SK-N-SH (cell line): ENCODE data around the gene VCAN. TPM values are rescaled to one million over a fixed set of nuclear protein-coding genes. Genes with fewer than 3 reads are reported as not detected.

Source experiments
- CTCF ChIA-PET: fragments of 300-600, 350-600 bp; formaldehyde crosslinking; extraction: SDS; loops from one replicate; lab custom pipeline; 2021; lab: Yijun Ruan, JAX
- POLR2A ChIA-PET: fragments of 350-600 bp; sonication (Branson Sonifier 250); formaldehyde crosslinking; extraction: SDS; loops from one replicate; lab custom pipeline; 2020; ENCODE audit warnings: antibody characterized with exemption, inconsistent platforms; lab: Yijun Ruan, JAX
- DNase-seq: peaks from one replicate; pipeline ENCODE4 v3.0.0; 2012
- H2AFZ ChIP-seq: fragments of 200-600 bp; sonication (generic); 2 replicates; pipeline ENCODE4 v1.8.1; 2016; ENCODE audit warnings: antibody characterized with exemption, mild to moderate bottlenecking, low read depth
- H3F3A ChIP-seq: fragments of 200-600 bp; sonication (generic); replicated peaks from 2 replicates; pipeline ENCODE3; 2016; ENCODE audit warnings: antibody characterized with exemption, mild to moderate bottlenecking; ENCODE audit not compliant: insufficient read depth
- H3K27ac ChIP-seq, 2 experiments: fragments of 200-500 bp in 1 of 2; fragments of 200-600 bp in 1 of 2; sonication (Bioruptor generic) in 1 of 2; sonication (generic), shearing (Covaris generic) in 1 of 2; 2 replicates each; pipeline versions ENCODE4 v1.5.1 to v1.6.1; 2014 to 2016; ENCODE audit warnings: low read depth in 2 of 2, inconsistent platforms in 1 of 2, low read length in 1 of 2, mild to moderate bottlenecking in 1 of 2, mixed read lengths in 1 of 2
- H3K27me3 ChIP-seq: fragments of 200-600 bp; sonication (generic), shearing (Covaris generic); 2 replicates; pipeline ENCODE4 v1.6.1; 2016; ENCODE audit warnings: mixed run types; ENCODE audit not compliant: insufficient read depth
- H3K36me3 ChIP-seq, 2 experiments: fragments of 200-500 bp in 1 of 2; fragments of 200-600 bp in 1 of 2; sonication (Bioruptor generic) in 1 of 2; sonication (generic) in 1 of 2; replicated peaks in 1 of 2; 2 replicates each; pipeline versions ENCODE3 to v1.5.1; 2014 to 2016; ENCODE audit warnings: low read length in 1 of 2, mild to moderate bottlenecking in 1 of 2; ENCODE audit not compliant: insufficient read depth in 2 of 2, control insufficient read depth in 1 of 2
- H3K4me1 ChIP-seq, 2 experiments: fragments of 200-500 bp in 1 of 2; fragments of 200-600 bp in 1 of 2; sonication (Bioruptor generic) in 1 of 2; sonication (generic), shearing (Covaris generic) in 1 of 2; 2 replicates each; pipeline versions ENCODE4 v1.5.1 to v1.6.1; 2014 to 2016; ENCODE audit warnings: low read depth in 1 of 2, low read length in 1 of 2, mixed run types in 1 of 2; ENCODE audit not compliant: insufficient read depth in 2 of 2, control insufficient read depth in 1 of 2
- H3K4me2 ChIP-seq: fragments of 200-600 bp; sonication (generic), shearing (Covaris generic); 2 replicates; pipeline ENCODE4 v1.6.1; 2017; ENCODE audit warnings: mixed run types
- H3K4me3 ChIP-seq, 2 experiments: fragments of 200-500 bp in 1 of 2; fragments of 200-600 bp in 1 of 2; sonication (Bioruptor generic) in 1 of 2; sonication (generic), shearing (Covaris generic) in 1 of 2; 2 replicates each; pipeline versions ENCODE4 v1.5.1 to v1.8.1; 2014 to 2016; ENCODE audit warnings: low read depth in 2 of 2, inconsistent platforms in 1 of 2, low read length in 1 of 2, mild to moderate bottlenecking in 1 of 2, mixed read lengths in 1 of 2, moderate library complexity in 1 of 2
- H3K79me2 ChIP-seq: fragments of 200-600 bp; sonication (generic); 2 replicates; pipeline ENCODE4 v1.8.1; 2017; ENCODE audit warnings: mild to moderate bottlenecking; ENCODE audit not compliant: insufficient read depth
- H3K9ac ChIP-seq: fragments of 200-600 bp; sonication (generic); 2 replicates; pipeline ENCODE4 v1.6.1; 2017; ENCODE audit warnings: mixed run types
- H3K9me2 ChIP-seq: fragments of 200-600 bp; sonication (generic); 2 replicates; pipeline ENCODE4 v1.6.1; 2017; ENCODE audit warnings: mixed run types
- H3K9me3 ChIP-seq: fragments of 200-600 bp; sonication (generic); 2 replicates; pipeline ENCODE4 v1.6.1; 2017; ENCODE audit warnings: mixed run types, mild to moderate bottlenecking, moderate library complexity
- H4K20me1 ChIP-seq: fragments of 200-600 bp; sonication (generic); 2 replicates; pipeline ENCODE4 v1.6.1; 2017; ENCODE audit warnings: mild to moderate bottlenecking, mixed run types; ENCODE audit not compliant: insufficient read depth
- CHD2 ChIP-seq: fragments of 150-350 bp; IDR thresholded peaks from 2 replicates; pipeline ENCODE4 v1.6.1; 2018; ENCODE audit warnings: low read length; ENCODE audit not compliant: partially characterized antibody
- ELF1 ChIP-seq: IDR thresholded peaks from 2 replicates; pipeline ENCODE4 v1.4.0; 2012
- EZH2phosphoT487 ChIP-seq: fragments of 200-600 bp; sonication (generic); IDR thresholded peaks from 2 replicates; pipeline ENCODE4 v1.6.1; 2017; ENCODE audit warnings: low read depth, mixed run types, mild to moderate bottlenecking, antibody characterized with exemption, moderate library complexity, borderline replicate concordance
- FOSL2 ChIP-seq: IDR thresholded peaks from 2 replicates; pipeline ENCODE4 v1.4.0; 2012; ENCODE audit warnings: low read depth, mild to moderate bottlenecking, moderate library complexity, borderline replicate concordance
- GABPA ChIP-seq: IDR thresholded peaks from 2 replicates; pipeline ENCODE4 v1.4.0; 2012; ENCODE audit warnings: low read depth, mild to moderate bottlenecking
- JUND ChIP-seq: IDR thresholded peaks from 2 replicates; pipeline ENCODE4 v1.4.0; 2012
- POLR2AphosphoS5 ChIP-seq: IDR thresholded peaks from 2 replicates; pipeline ENCODE4 v1.6.1; 2012; ENCODE audit warnings: low read depth, low read length
- RCOR1 ChIP-seq: fragments of 150-350 bp; IDR thresholded peaks from 2 replicates; pipeline ENCODE4 v1.6.1; 2017; ENCODE audit warnings: antibody characterized with exemption, low read length
- SIN3A ChIP-seq: IDR thresholded peaks from 2 replicates; pipeline ENCODE4 v1.6.1; 2012; ENCODE audit warnings: low read depth, mild to moderate bottlenecking, low read length, moderate library complexity, borderline replicate concordance
- SMC3 ChIP-seq: IDR thresholded peaks from 2 replicates; pipeline ENCODE4 v1.6.1; 2012; ENCODE audit warnings: low read depth, low read length, improper control_type of control experiment
- TAF1 ChIP-seq: IDR thresholded peaks from 2 replicates; pipeline ENCODE4 v1.6.1; 2012; ENCODE audit warnings: low read depth, mild to moderate bottlenecking, low read length, moderate library complexity, borderline replicate concordance
- TCF12 ChIP-seq: IDR thresholded peaks from 2 replicates; pipeline ENCODE4 v1.4.0; 2012
- YY1 ChIP-seq: IDR thresholded peaks from 2 replicates; pipeline ENCODE4 v1.4.0; 2012; ENCODE audit warnings: low read depth, mild to moderate bottlenecking
- WGBS: methylation state at CpG from one replicate; pipeline ENCODE4 v1.1.6; 2017; ENCODE audit warnings: low lambda C conversion rate; 5-methylcytosine and 5-hydroxymethylcytosine counted together
- polyA plus RNA-seq, 3 experiments: library from polyadenylated mRNA; depleted of rRNA; stranded (reverse); fragments of >200 nt; gene quantifications; 2 replicates each; pipeline ENCODE4 v1.2.3, GENCODE V29; 2012
- TF ChIP-seq, protein P1 (sequence below): IDR thresholded peaks from 2 replicates; pipeline ENCODE4; 2012
- TF ChIP-seq, protein P2 (sequence below): IDR thresholded peaks from 2 replicates; pipeline ENCODE4 v1.6.1; 2012; ENCODE audit warnings: mild to moderate bottlenecking, low read depth, low read length, moderate library complexity

VCAN gene
- polyA plus RNA-seq, 1 of the 3 experiments (the other 2 are of a cell fraction), result 142 TPM

DNA sequence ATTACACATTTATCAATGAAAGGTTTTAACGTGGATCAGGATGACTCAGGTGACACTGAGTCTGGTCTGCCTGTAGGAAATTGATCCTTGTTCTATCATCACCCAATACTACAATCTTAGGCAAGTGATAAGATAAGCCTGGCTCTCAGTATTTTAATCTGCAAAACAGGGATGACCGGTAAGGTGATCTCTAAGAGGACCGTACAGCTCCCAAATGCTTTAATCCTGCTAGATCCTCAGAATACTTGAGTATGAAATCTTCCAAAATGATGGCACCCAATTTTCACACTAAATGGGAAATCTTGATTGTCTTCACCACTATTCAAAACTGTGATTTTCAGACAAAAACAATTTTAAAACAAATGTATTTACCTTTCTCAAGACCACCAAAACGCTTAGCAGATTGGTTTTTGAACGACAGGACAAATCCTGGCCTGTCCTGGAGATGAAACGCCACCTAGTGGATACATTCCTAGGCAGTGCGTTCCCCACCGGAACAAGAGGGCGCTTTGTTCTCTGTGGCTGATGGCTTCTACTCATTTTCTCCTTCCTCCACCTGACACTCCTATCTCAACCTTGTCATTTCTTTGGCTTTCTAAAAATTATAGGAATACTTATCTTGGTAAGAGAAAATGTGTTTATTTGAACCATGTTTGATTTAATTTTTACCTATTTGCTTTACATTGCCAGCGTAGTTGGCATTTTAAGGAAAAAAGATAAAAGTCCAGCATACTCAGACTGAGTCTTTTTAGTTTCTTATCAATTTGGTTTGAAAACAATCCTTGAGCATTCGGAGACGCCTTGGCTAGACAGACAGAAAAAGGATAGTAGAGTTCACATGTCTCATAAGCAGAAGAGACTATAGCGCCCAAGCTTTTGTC is 41.2 kb upstream of the VCAN start (continued):
- no peak for TF ChIP-seq EZH2phosphoT487

DNA sequence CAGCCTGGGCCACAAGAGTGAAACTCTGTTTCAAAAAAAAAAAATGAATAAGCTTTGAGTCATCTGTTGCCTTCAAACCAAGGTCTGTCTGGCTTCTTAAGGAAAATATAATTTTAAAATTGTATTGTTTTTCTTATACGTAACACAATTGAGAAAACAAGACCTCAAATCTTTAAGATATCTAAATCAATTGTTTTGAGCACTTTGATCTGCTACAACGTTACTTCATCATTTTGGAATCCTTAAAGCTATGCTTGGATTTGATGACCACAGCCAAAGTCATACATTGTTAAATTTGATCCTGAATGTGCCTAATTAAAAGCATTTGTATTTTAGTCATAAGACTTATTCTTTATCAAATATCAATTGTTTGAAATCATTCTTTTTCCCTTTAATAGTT is 37.7 kb upstream of the VCAN start:
- ChIA-PET CTCF (no interaction called here), POLR2A (no interaction called here)
- WGBS, result 31% methylated on average over 2 of the region's 2 CpGs
- Histone ChIP-seq H3K9me3 (no peaks in the 10 kb centered on the region), H3K4me3 (no peak overlapping the region), H3K9ac (no peak overlapping the region), H3K9me2 (no peaks in the 10 kb centered on the region), H3K36me3 (no peaks in the 10 kb centered on the region), H3K27ac (peak overlapping the region in 1 of 2 experiments; percentile 10; a peak in 1 of 4 replicates), H3K27me3 (no peaks in the 10 kb centered on the region), H3F3A (no peaks in the 10 kb centered on the region), H3K4me1 (no peaks in the 10 kb centered on the region), H3K4me2 (no peak overlapping the region), H3K79me2 (no peaks in the 10 kb centered on the region), H2AFZ (no peak overlapping the region), H4K20me1 (no peaks in the 10 kb centered on the region)
- TF ChIP-seq YY1, result no peak
- TF ChIP-seq JUND, result 0 out of 2 replicates have a peak, but pooled peaks have one; percentile 10
- no peak for TF ChIP-seq SIN3A
- no peak for TF ChIP-seq ELF1
- no peak for TF ChIP-seq TAF1
- peak; percentile 7; the same call in 1 of the 2 replicates for TF ChIP-seq FOSL2
- TF ChIP-seq TCF12, result peak; percentile 69
- no peak for TF ChIP-seq CHD2
- TF ChIP-seq, protein P1, sequence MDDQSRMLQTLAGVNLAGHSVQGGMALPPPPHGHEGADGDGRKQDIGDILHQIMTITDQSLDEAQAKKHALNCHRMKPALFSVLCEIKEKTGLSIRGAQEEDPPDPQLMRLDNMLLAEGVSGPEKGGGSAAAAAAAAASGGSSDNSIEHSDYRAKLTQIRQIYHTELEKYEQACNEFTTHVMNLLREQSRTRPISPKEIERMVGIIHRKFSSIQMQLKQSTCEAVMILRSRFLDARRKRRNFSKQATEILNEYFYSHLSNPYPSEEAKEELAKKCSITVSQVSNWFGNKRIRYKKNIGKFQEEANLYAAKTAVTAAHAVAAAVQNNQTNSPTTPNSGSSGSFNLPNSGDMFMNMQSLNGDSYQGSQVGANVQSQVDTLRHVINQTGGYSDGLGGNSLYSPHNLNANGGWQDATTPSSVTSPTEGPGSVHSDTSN, result peak; percentile 19; the same call in 1 of the 2 replicates
- no peak for TF ChIP-seq RCOR1
- no peak for TF ChIP-seq SMC3
- no peak for TF ChIP-seq EZH2phosphoT487
- TF ChIP-seq GABPA, result no peak
- TF ChIP-seq, protein P2, sequence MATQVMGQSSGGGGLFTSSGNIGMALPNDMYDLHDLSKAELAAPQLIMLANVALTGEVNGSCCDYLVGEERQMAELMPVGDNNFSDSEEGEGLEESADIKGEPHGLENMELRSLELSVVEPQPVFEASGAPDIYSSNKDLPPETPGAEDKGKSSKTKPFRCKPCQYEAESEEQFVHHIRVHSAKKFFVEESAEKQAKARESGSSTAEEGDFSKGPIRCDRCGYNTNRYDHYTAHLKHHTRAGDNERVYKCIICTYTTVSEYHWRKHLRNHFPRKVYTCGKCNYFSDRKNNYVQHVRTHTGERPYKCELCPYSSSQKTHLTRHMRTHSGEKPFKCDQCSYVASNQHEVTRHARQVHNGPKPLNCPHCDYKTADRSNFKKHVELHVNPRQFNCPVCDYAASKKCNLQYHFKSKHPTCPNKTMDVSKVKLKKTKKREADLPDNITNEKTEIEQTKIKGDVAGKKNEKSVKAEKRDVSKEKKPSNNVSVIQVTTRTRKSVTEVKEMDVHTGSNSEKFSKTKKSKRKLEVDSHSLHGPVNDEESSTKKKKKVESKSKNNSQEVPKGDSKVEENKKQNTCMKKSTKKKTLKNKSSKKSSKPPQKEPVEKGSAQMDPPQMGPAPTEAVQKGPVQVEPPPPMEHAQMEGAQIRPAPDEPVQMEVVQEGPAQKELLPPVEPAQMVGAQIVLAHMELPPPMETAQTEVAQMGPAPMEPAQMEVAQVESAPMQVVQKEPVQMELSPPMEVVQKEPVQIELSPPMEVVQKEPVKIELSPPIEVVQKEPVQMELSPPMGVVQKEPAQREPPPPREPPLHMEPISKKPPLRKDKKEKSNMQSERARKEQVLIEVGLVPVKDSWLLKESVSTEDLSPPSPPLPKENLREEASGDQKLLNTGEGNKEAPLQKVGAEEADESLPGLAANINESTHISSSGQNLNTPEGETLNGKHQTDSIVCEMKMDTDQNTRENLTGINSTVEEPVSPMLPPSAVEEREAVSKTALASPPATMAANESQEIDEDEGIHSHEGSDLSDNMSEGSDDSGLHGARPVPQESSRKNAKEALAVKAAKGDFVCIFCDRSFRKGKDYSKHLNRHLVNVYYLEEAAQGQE, result no peak
- no peak for TF ChIP-seq POLR2AphosphoS5
- no peak for DNase-seq
